Activated CD4-positive, alpha-beta T cell treated with anti-CD3 and anti-CD28 coated beads, Interleukin-2, amount 50 U/mL, for 1 hour (primary cell): ENCODE data around the gene MALAT1.
A peak's percentile ranks its signal among the peaks of the same experiment; 100 is the strongest.

Experiments used
- DNase-seq: peaks from one replicate; pipeline ENCODE4 v3.0.0-alpha.2; 2020

The MALAT1 gene

GRCh38 chr11:65540290-65541092, 41.6 kb downstream of the MALAT1 start:
- DNase-seq = peak; percentile 87

- no peak for DNase-seq
Observed at GRCh38 chr11:65541093-65541982, 42.5 kb downstream of the MALAT1 start.

DNA sequence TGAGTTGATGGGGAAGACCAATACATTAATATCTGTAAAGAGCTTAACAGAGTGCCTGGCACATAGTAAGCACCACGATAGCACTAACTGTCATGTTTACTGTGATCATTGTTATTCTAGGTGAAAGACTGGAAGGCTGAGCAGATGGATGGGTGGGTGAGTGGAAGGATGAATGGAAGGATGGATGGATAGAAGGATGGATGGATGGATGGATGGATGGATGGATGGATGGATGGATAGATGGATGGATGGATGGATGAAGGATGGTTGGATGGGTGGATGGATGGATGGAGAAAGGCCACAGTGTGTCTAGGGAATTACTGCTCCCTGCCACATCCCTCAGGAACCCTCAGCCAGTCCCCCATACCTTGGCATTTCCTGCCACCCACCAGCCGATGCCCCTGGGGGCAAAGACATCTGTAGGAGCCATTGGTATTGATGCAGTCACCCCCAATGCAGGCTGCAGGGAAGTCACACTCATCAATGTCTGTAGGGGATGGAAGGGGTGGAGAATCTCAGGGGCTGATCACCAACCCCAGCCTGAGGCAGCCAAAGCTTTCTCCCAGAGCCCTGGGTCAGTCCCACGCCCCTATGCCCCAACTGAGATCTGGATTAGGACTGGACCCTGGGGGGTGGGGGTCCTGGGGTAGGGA, 44.0 kb downstream of the MALAT1 start:
- no peak for DNase-seq

DNA sequence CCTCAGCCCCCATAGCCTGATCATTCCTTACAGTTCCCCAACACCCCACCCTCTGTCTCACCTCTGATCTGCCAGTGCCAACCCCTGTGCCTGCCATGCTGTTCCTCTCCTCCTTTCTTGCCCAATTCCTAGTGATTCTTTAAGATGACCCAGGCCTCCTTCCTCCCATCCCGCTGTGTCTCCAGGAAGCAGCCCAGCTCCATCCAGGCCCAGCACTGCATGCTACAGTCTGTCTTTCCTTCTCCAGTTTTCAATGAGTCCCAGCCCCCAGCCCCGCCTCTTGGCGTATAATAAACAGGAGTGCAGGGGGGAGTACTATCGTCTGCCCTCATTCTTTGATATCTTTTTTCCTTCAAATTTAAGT, 47.0 kb downstream of the MALAT1 start:
- DNase-seq = no peak

- peak; percentile 99 for DNase-seq
Observed at GRCh38 chr11:65546217-65546958, 47.5 kb downstream of the MALAT1 start.

- peak; percentile 25 for DNase-seq
Observed at GRCh38 chr11:65547446-65548125, 48.7 kb downstream of the MALAT1 start.

- DNase-seq = no peak
Observed at GRCh38 chr11:65548395-65548794, 49.5 kb downstream of the MALAT1 start.

DNA sequence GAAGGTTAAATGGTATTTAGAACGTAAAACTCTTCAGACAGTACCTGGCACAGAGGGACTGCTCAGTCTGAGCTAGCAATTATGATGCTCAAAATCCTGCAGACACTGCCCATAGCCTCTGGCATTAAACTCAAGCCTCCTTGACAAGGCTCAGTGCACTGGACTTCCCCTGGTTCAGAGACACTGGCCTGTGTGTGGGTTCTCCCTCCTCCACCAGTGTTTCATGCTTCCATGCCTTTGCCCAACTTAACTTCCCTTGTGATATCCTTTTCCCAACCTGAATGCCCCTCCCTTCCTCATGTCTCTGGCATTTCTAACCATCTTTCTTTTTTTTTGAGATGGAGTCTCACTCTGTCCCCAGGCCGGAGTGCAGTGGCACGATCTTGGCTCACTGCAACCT, 50.3 kb downstream of the MALAT1 start:
- DNase-seq = no peak

DNA sequence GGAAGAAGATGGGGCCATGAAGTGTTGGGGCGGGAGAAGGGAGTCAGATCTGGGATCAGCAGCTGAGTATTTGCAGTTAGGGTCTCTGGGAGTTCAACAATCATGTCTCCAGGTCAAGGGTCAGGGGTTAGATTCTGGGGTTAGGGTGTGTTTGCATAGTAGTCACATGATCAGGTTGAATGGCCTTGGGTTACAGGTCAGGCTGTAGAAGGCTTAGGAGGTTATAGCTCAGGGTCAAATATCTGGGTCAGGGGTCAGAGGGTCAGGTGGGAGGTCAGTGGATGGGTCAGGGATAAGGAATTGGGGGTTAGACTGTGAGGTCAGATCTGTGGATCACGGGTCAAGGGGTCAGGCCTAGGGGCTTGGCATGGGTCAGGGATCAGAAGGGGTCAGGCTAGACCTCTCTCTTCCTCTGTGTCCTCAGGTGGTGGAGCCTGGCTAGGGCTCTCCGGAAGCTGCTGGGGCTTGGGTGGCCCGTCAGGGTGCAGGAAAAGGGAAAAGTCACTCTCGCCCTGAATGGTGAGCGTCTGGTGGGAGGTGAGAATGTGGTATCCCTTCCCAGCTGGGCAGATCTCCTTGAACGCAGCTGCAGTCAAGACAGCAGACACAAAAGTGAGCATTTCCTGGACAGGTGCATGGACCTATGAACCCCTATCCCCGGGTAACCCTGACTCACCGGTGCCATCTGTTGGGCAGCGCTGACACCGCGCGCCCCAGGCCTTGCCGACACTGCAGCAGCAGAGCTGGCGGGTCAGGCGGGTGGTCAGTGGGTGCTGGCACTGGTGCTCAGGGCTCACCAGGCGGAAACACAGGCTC, 52.9 kb downstream of the MALAT1 start:
- peak; percentile 64 for DNase-seq

DNA sequence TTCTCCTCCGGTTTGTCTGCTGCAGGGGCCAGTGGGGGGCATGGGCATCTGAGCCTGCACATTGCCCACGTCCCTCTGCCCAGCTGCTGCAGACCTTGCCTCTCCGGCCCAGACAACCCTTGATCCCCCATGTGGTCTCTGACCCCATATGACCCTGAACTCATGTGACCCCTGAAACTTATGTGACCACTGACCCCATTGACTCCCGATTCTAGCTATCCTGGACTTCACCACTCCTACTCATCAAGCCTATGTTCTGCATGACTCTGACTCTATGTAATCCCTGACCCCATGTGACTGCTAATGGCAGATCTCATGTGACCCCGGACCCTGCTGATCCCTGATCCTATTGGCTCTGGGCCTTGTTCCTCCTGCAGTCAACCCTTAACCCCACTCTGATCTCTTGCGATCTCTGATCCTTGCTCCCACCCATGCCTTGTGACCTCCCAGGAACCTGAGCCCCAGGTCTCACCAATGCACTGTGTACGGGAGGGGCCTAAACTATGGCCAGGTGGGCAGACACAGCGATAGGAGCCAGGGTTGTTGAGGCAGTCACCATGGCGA, 53.6 kb downstream of the MALAT1 start:
- no peak for DNase-seq

DNA sequence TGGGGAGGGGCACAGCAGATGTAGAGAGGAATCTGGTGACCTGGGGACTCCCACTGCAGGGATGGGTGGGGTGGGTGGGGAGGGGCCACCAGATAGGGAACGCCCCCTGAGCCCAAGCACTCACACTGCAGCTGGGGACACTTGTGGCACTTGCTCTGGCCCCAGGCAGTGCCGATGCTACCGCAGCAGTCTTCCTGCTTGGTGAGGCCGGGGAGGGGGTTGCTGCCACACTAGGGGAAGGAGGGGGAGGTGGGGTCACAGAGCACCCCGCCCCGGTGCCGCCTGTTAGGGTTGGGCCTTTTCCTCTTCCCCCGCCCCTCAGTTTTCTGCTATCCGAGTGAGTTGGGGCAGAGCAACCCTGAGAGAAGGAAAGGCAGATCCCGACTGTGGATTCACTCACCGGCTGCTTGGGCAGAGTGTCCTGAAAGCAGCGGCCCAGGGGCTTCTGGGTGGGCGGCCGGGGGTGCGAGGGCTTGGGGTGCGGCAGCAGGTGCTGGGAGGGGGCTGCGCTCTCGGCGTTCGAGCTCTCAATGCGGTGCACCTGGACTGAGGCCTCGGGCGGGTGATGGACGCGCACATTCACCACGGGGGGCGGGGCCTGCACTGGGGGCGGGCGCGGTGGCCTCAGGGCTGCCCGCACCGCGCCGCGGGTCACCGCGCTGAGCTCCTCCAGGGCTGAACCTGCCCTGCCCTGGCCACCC, 54.6 kb downstream of the MALAT1 start:
- peak; percentile 74 for DNase-seq

- no peak for DNase-seq
Observed at GRCh38 chr11:65554057-65554818, 55.4 kb downstream of the MALAT1 start.

DNA sequence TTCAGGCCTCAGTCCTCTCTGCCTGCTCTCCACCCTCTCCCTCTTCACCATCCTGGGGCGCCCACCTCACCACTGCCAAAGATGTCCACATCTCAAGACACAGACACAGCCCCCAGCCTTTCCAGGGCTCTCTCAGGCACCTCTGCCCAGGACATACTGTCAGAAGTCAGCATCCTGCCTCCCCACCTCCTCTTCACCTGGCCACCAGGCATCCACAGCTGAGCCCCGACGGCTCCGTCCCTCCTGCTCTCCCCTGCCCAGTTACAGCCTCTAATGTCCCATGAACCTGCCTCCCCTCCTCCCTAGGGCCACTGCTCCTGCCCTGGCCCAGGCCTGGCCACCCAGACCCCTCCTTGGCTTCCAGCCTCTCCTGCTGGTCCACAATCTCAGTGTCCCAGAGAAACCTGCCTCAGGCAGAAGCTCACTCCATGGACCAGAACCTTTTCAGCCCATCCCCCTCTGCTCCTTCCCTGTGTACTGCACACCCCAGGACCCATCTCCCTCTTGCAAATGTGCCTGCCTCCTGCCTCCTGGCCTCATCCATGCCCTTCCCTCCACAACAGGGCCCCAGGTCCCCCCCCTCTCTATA, 56.1 kb downstream of the MALAT1 start:
- no peak for DNase-seq

- DNase-seq = no peak
Observed at GRCh38 chr11:65555693-65556231, 56.9 kb downstream of the MALAT1 start.
